HepG2 (cell line): Measurements from ENCODE around the gene CREB3. TPM values are rescaled to one million over a fixed set of nuclear protein-coding genes. Genes with fewer than 3 reads are reported as not detected.

Source experiments
- ATAC-seq: fragments of 200-7000 bp; cut with Tn5 transposase; 3 replicates; pipeline ENCODE4 v1.9.1; 2020; ENCODE audit warnings: mild to moderate bottlenecking, moderate library complexity
- BruUV-seq: library from RNA; stranded (reverse); fragments of 400-500 nt; replicated peaks from 2 replicates; lab custom pipeline; 2021; lab: Mats Ljungman, UMichigan
- CTCF ChIA-PET: fragments of 300-600 bp; formaldehyde crosslinking; extraction: SDS; loops from one replicate; lab custom pipeline; 2021; ENCODE audit warnings: low total read pairs, inconsistent platforms, low intra/inter-chr PET ratio; lab: Yijun Ruan, JAX
- POLR2A ChIA-PET: fragments of 350-600 bp; sonication (Branson Sonifier 250); formaldehyde crosslinking; loops from one replicate; lab custom pipeline; 2020; ENCODE audit warnings: antibody characterized with exemption, inconsistent platforms; lab: Yijun Ruan, JAX
- DNase-seq: peaks from one replicate; pipeline ENCODE4 v3.0.0-alpha.2; 2015; ENCODE audit warnings: low spot score
- FAIRE-seq: peaks from 3 replicates; lab custom pipeline; 2011; peaks lifted over from hg19 to GRCh38; lab: Jason Lieb, UNC
- H2AFZ ChIP-seq: one replicate; pipeline ENCODE4 v1.6.1; 2011; ENCODE audit warnings: low read length, inconsistent platforms
- H3K27ac ChIP-seq: fragments of 300-600 bp; 3 replicates; pipeline ENCODE4 v1.8.0; 2011; ENCODE audit warnings: mixed run types, mild to moderate bottlenecking, mixed read lengths, low read length, inconsistent platforms; ENCODE audit not compliant: insufficient read depth; ENCODE audit errors: extremely low read length
- H3K27me3 ChIP-seq, 2 experiments: fragments of 200-600 bp in 1 of 2; 2 replicates in 1 of 2; 3 replicates in 1 of 2; pipeline versions ENCODE4 v1.6.0 to v1.8.0; 2011; ENCODE audit warnings: low read length in 2 of 2, mild to moderate bottlenecking in 2 of 2, moderate library complexity in 2 of 2, inconsistent platforms in 1 of 2; ENCODE audit not compliant: insufficient read depth in 2 of 2, control insufficient read depth in 1 of 2
- H3K36me3 ChIP-seq, 2 experiments: fragments of 200-600 bp in 1 of 2; replicated peaks in 1 of 2; 2 replicates in 1 of 2; 3 replicates in 1 of 2; pipeline versions ENCODE4 v1.5.1 to v1.8.0; 2011; ENCODE audit warnings: low read length in 2 of 2, inconsistent platforms in 1 of 2; ENCODE audit not compliant: insufficient read depth in 2 of 2, control insufficient read depth in 1 of 2
- H3K4me1 ChIP-seq: 2 replicates; pipeline ENCODE4 v1.5.1; 2012; ENCODE audit warnings: low read length, inconsistent platforms; ENCODE audit not compliant: insufficient read depth
- H3K4me2 ChIP-seq: 2 replicates; pipeline ENCODE4 v1.6.0; 2011; ENCODE audit warnings: low read depth, low read length, inconsistent platforms
- H3K4me3 ChIP-seq, 3 experiments: fragments of 200-600 bp in 1 of 3; sonication (generic), shearing (Covaris generic) in 1 of 3; replicated peaks in 1 of 3; 2 replicates each; pipeline ENCODE4 v1.5.1; 2011 to 2016; ENCODE audit warnings: low read length in 3 of 3, inconsistent platforms in 2 of 3, low read depth in 2 of 3, mild to moderate bottlenecking in 2 of 3, control low read depth in 1 of 3, mixed read lengths in 1 of 3; ENCODE audit not compliant: insufficient read depth in 1 of 3
- H3K79me2 ChIP-seq: one replicate; pipeline ENCODE4 v1.6.1; 2011; ENCODE audit warnings: low read length, inconsistent platforms; ENCODE audit not compliant: insufficient read depth
- H3K9ac ChIP-seq: 2 replicates; pipeline ENCODE4 v1.6.0; 2011; ENCODE audit warnings: mild to moderate bottlenecking, low read depth, low read length, inconsistent platforms; ENCODE audit not compliant: insufficient read depth
- H3K9me3 ChIP-seq: 2 replicates; pipeline ENCODE4 v1.5.1; 2012; ENCODE audit warnings: mild to moderate bottlenecking, low read length
- H4K20me1 ChIP-seq: 2 replicates; pipeline ENCODE4 v1.6.0; 2011; ENCODE audit warnings: inconsistent platforms, mild to moderate bottlenecking, low read length, moderate library complexity; ENCODE audit not compliant: insufficient read depth
- ADNP ChIP-seq: sonication (generic); formaldehyde crosslinking; IDR thresholded peaks from 2 replicates; pipeline ENCODE4 v1.4.0; 2020; ENCODE audit warnings: missing genetic modification reagents
- BHLHE40 ChIP-seq: IDR thresholded peaks from 2 replicates; pipeline ENCODE4 v1.6.1; 2011; ENCODE audit warnings: low read length, improper control_type of control experiment
- HMG20B ChIP-seq: conservative IDR thresholded peaks from 2 replicates; pipeline ENCODE4 v1.6.1; 2016; ENCODE audit warnings: missing genetic modification reagents, missing compliant biosample characterization
- KAT8 ChIP-seq: IDR thresholded peaks from 2 replicates; pipeline ENCODE4 v1.6.1; 2016; ENCODE audit warnings: missing genetic modification reagents, missing compliant biosample characterization
- NR2F2 ChIP-seq: IDR thresholded peaks from 2 replicates; pipeline ENCODE4 v1.6.1; 2012; ENCODE audit warnings: low read depth, inconsistent platforms, borderline replicate concordance
- TP53 ChIP-seq: sonication (generic); formaldehyde crosslinking; conservative IDR thresholded peaks from 2 replicates; pipeline ENCODE4 v1.4.0; 2020; ENCODE audit warnings: missing genetic modification reagents
- ZBTB7B ChIP-seq: sonication (generic); formaldehyde crosslinking; IDR thresholded peaks from 2 replicates; pipeline ENCODE4 v1.4.0; 2020; ENCODE audit warnings: missing genetic modification reagents
- ZC3H4 ChIP-seq: sonication (generic); formaldehyde crosslinking; IDR thresholded peaks from 2 replicates; pipeline ENCODE4 v1.4.0; 2020; ENCODE audit warnings: missing genetic modification reagents, borderline replicate concordance
- ZNF724P ChIP-seq: sonication (generic); formaldehyde crosslinking; IDR thresholded peaks from 2 replicates; pipeline ENCODE4 v1.8.0; 2022; ENCODE audit warnings: missing genetic modification reagents, borderline replicate concordance
- WGBS: methylation state at CpG from one replicate; pipeline ENCODE4 v1.1.6; 2017; ENCODE audit warnings: low lambda C conversion rate; 5-methylcytosine and 5-hydroxymethylcytosine counted together
- in situ Hi-C: cut with HindIII; loops from 2 replicates; pipeline ENCODE4 v1.10.0; 2017; ENCODE audit warnings: low pct_unique_long_range_greater_than_20kb; ENCODE audit not compliant: extremely low pct_ligation_motif_present
- intact Hi-C: fragments of 100-400 bp; cut with micrococcal nuclease; formaldehyde crosslinking; loops from one replicate; pipeline ENCODE4 v1.10.0; 2022; ENCODE audit not compliant: unreplicated experiment
- polyA plus RNA-seq, 8 experiments: library from polyadenylated mRNA; depleted of rRNA in 3 of 8; stranded (reverse) in 7 of 8; unstranded in 1 of 8; fragments of >200 nt; fragmentation: Illumina TruSeq in 4 of 8; extraction: Trizol in 4 of 8; gene quantifications; 2 replicates each; pipeline versions ENCODE4 v1.2.1 to v1.2.3, GENCODE V29; 2011 to 2016; ENCODE audit warnings: low read depth in 4 of 8, missing spikeins in 1 of 8, mixed read lengths in 1 of 8; ENCODE audit not compliant: insufficient read depth in 1 of 8
- total RNA-seq, 5 experiments: library from RNA; depleted of rRNA; stranded (reverse); fragments of >200 nt; fragmentation: Illumina TruSeq; extraction: Trizol; gene quantifications; 2 replicates each; pipeline ENCODE4 v1.2.3, GENCODE V29; 2016; ENCODE audit warnings: low read depth in 1 of 5
- TF ChIP-seq, protein P1 (sequence below), 2 experiments: sonication (generic) in 1 of 2; formaldehyde crosslinking in 1 of 2; IDR thresholded peaks; 2 replicates each; pipeline versions ENCODE4 v1.6.1 to v1.9.0; 2014 to 2022; ENCODE audit warnings: antibody characterized with exemption in 1 of 2, borderline replicate concordance in 1 of 2, inconsistent platforms in 1 of 2, low read depth in 1 of 2, missing genetic modification reagents in 1 of 2

CREB3 gene
- total and polyA plus RNA-seq, 2 of the 13 experiments (the other 11 are each of a cell fraction or from before 2014, with no cell fraction given), result 11.1 to 34.2 TPM

- intact Hi-C loops, result loop anchor here (2.0 to 10.0 kb wide), 2 partner anchors 20 to 242 kb away; partner anchors contain the start of gene RUSC2
- Histone ChIP-seq H3K36me3 (peaks cover 42 to 78% of the 10 kb centered on the region in 2 experiments), H4K20me1 (no peaks in the 10 kb centered on the region; the same call in 1 of the 2 replicates), H3K9me3 (no peaks in the 10 kb centered on the region), H3K9ac (no peak overlapping the region), H3K27me3 (no peaks in the 10 kb centered on the region; a peak in 1 of 5 replicates), H3K4me1 (peaks cover 12% of the 10 kb centered on the region)
- CTCF ChIA-PET, result no interaction called here
- no peak for FAIRE-seq
- 96% methylated on average over 4 of the region's 7 CpGs for WGBS
- TF ChIP-seq ZBTB7B (CRISPR knock-in tag), result no peak
- TF ChIP-seq BHLHE40, result no peak
- no peak for TF ChIP-seq NR2F2
- TF ChIP-seq HMG20B (CRISPR knock-in tag), result no peak
- no peak for TF ChIP-seq TP53 (CRISPR knock-in tag)
- no peak for TF ChIP-seq KAT8 (CRISPR knock-in tag)
- no peak for TF ChIP-seq ADNP (CRISPR knock-in tag)
- TF ChIP-seq ZNF724P (CRISPR knock-in tag), result no peak
- no peak for TF ChIP-seq ZC3H4 (CRISPR knock-in tag)
- TF ChIP-seq, protein P1, sequence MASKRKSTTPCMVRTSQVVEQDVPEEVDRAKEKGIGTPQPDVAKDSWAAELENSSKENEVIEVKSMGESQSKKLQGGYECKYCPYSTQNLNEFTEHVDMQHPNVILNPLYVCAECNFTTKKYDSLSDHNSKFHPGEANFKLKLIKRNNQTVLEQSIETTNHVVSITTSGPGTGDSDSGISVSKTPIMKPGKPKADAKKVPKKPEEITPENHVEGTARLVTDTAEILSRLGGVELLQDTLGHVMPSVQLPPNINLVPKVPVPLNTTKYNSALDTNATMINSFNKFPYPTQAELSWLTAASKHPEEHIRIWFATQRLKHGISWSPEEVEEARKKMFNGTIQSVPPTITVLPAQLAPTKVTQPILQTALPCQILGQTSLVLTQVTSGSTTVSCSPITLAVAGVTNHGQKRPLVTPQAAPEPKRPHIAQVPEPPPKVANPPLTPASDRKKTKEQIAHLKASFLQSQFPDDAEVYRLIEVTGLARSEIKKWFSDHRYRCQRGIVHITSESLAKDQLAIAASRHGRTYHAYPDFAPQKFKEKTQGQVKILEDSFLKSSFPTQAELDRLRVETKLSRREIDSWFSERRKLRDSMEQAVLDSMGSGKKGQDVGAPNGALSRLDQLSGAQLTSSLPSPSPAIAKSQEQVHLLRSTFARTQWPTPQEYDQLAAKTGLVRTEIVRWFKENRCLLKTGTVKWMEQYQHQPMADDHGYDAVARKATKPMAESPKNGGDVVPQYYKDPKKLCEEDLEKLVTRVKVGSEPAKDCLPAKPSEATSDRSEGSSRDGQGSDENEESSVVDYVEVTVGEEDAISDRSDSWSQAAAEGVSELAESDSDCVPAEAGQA (IDR thresholded peaks at IDR 0.05; ENCODE audit: low read depth), result no peak
- TF ChIP-seq, protein P1 (CRISPR knock-in tag; IDR thresholded peaks at IDR 0.05; ENCODE audit: borderline replicate concordance), result no peak
- TF ChIP-seq, all 625 proteins: peak for 0
- BruUV-seq, result no TSS peak
- POLR2A ChIA-PET, result interaction anchor here (1.3 to 2.0 kb wide), 2 partner anchors 10 to 80 kb away, joined by 3 to 19 read pairs; partner anchors contain the start of genes GBA2, RGP1 and RMRP
- H3K27ac ChIP-seq, result no peak overlapping the region
- in situ Hi-C loops, result no loop called here
- ATAC-seq, result no peak
- DNase-seq, result no peak
- H3K4me3 ChIP-seq, result no peak overlapping the region
- H3K79me2 ChIP-seq, result peaks cover 11% of the 10 kb centered on the region
- no peak overlapping the region for H3K4me2 ChIP-seq
- H2AFZ ChIP-seq, result no peak overlapping the region
Measured at GRCh38 chr9:35737143-35737542, 4.7 kb downstream of the CREB3 start.
